Activated CD4-positive, alpha-beta T cell treated with anti-CD3 and anti-CD28 coated beads for 36 hours (primary cell): ENCODE data around the gene MYLK4. TPM values are rescaled to one million over a fixed set of nuclear protein-coding genes. Genes with fewer than 3 reads are reported as not detected.

ENCODE experiments used
- ATAC-seq: fragments of 200-7000 bp; cut with Tn5 transposase; one replicate; pipeline ENCODE4 v1.10.0; 2021; ENCODE audit warnings: mild to moderate bottlenecking, moderate library complexity
- CTCF ChIA-PET: fragments of 350-600 bp; sonication (Branson Sonifier 250); formaldehyde crosslinking; loops from one replicate; lab custom pipeline; 2021; ENCODE audit warnings: antibody characterized with exemption; lab: Charles Lee
- POLR2A ChIA-PET: fragments of 350-600 bp; sonication (Branson Sonifier 250); formaldehyde crosslinking; loops from one replicate; lab custom pipeline; 2021; ENCODE audit warnings: antibody characterized with exemption, inconsistent platforms; lab: Charles Lee
- DNase-seq: peaks from one replicate; pipeline ENCODE4 v3.0.0-alpha.2; 2020
- H3K27ac Mint-ChIP-seq: one replicate; pipeline ENCODE4 v1.8.0; 2021; ENCODE audit warnings: mixed read lengths
- H3K27me3 Mint-ChIP-seq: one replicate; pipeline ENCODE4 v1.8.0; 2021; ENCODE audit warnings: mixed read lengths
- H3K36me3 Mint-ChIP-seq: one replicate; pipeline ENCODE4 v1.8.0; 2021; ENCODE audit warnings: low read depth, mixed read lengths
- H3K4me1 Mint-ChIP-seq: one replicate; pipeline ENCODE4 v1.8.0; 2021; ENCODE audit warnings: mixed read lengths
- H3K4me3 Mint-ChIP-seq: one replicate; pipeline ENCODE4 v1.8.0; 2021; ENCODE audit warnings: mild to moderate bottlenecking, moderate library complexity, mixed read lengths
- H3K9me3 Mint-ChIP-seq: one replicate; pipeline ENCODE4 v1.8.0; 2021; ENCODE audit warnings: low read depth, mixed read lengths
- intact Hi-C, 2 experiments: fragments of 100-400 bp; cut with DNase I in 1 of 2; cut with micrococcal nuclease in 1 of 2; formaldehyde crosslinking; loops; one replicate each; pipeline versions ENCODE4 v1.14.2 to v1.15.1; 2022 to 2024; cut with DNase I, micrococcal nuclease
- total RNA-seq, 2 experiments: library from RNA; stranded (reverse); gene quantifications; one replicate each; pipeline ENCODE4 v1.2.3, GENCODE V29; 2021

Gene MYLK4
- total RNA-seq, 2 experiments from 2014 or later: 0.12 to 0.16 TPM

DNA sequence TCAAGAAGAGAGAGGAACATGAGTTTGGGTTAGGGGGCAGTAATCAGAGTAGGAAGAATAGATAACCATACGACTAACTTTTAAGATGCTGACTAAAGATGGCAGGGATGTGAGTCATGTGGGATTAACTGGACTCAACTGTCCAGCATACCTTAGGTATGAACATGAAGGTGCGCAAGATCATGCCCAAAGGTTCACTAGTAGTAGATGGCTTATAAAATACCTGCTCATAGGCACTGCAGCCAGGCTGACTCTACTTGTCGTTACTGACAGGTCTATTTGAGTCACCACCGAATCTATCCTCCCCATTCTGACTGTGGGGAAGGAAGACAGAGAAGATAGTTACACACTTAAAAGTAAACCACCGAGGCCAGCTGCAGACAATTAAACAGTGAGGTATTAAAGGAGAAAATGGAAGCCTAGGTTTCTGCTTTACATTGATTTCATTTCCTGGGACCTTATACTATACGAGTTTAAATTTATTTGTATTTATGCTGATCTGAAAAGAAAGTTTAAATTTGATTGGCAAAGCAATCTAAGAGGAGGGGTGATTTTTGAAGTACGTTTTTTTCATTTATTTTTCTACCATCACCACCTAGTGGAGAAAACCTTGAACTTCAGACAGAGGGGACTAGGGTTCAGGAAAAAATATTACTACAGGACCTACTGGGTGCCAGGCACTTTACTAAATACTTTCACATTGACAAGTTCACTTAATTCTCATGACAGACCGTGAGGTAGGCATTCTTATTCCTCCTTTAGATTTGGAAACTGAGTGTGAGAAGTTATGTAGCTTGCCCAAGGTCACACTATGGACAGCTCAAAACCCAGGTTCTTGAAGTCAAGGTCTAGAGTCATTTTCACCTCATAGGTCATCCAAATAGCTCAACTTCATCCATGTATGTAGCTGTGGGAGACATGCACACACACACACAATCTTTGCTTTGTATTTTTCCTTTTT, 10.4 kb upstream of the MYLK4 start:
- intact Hi-C loops: loop anchor here (1.0 to 5.0 kb wide), 3 partner anchors 11 to 1154 kb away; partner anchors contain the start of genes FOXC1 (in 1 of the 2) and MYLK4 (in 1 of the 2)
- H3K27me3 Mint-ChIP-seq: no peaks in the 10 kb centered on the region
- DNase-seq: peak; percentile 51
- H3K9me3 Mint-ChIP-seq: no peaks in the 10 kb centered on the region
- H3K36me3 Mint-ChIP-seq: no peaks in the 10 kb centered on the region
- peak overlapping the region; percentile 49 for H3K4me3 Mint-ChIP-seq
- H3K27ac Mint-ChIP-seq: peak overlapping the region; percentile 60
- peaks cover 22% of the 10 kb centered on the region for H3K4me1 Mint-ChIP-seq
- ChIA-PET CTCF (interaction anchor here (0.6 to 6.5 kb wide), 9 partner anchors 8 to 1155 kb away, joined by 3 to 71 read pairs (median 3); partner anchors contain the start of gene MYLK4), POLR2A (no interaction called here)
- no peak for ATAC-seq

- intact Hi-C loops: no loop called here
- ChIA-PET CTCF (interaction anchor here (0.8 to 6.5 kb wide), 5 partner anchors 9 to 193 kb away, joined by 3 to 71 read pairs (median 4); partner anchors contain the start of gene MYLK4), POLR2A (no interaction called here)
- H3K27me3 Mint-ChIP-seq: no peaks in the 10 kb centered on the region
- no peak for ATAC-seq
- H3K4me3 Mint-ChIP-seq: no peak overlapping the region
- no peaks in the 10 kb centered on the region for H3K36me3 Mint-ChIP-seq
- no peaks in the 10 kb centered on the region for H3K9me3 Mint-ChIP-seq
- no peak overlapping the region for H3K27ac Mint-ChIP-seq
- H3K4me1 Mint-ChIP-seq: peaks cover 15% of the 10 kb centered on the region
- no peak for DNase-seq
Measured at GRCh38 chr6:2758980-2759379, 8.3 kb upstream of the MYLK4 start.

GRCh38 chr6:2756687-2757224, 6.0 kb upstream of the MYLK4 start:
- H3K4me1 Mint-ChIP-seq: peaks cover 7% of the 10 kb centered on the region
- POLR2A ChIA-PET: no interaction called here
- H3K4me3 Mint-ChIP-seq: no peak overlapping the region
- CTCF ChIA-PET: interaction anchor here (0.6 to 1.5 kb wide), 4 partner anchors 18 to 711 kb away, joined by 3 to 4 read pairs (median 3); no protein-coding TSS in a partner anchor
- H3K9me3 Mint-ChIP-seq: no peaks in the 10 kb centered on the region
- ATAC-seq: no peak
- no peak for DNase-seq
- H3K27me3 Mint-ChIP-seq: peaks cover 3% of the 10 kb centered on the region
- no peaks in the 10 kb centered on the region for H3K36me3 Mint-ChIP-seq
- H3K27ac Mint-ChIP-seq: no peak overlapping the region
- intact Hi-C loops: no loop called here

- H3K9me3 Mint-ChIP-seq: no peaks in the 10 kb centered on the region
- ChIA-PET POLR2A (no interaction called here), CTCF (interaction anchor here (0.7 to 1.5 kb wide), 3 partner anchors 18 to 710 kb away, joined by 3 to 4 read pairs (median 3); no protein-coding TSS in a partner anchor)
- H3K4me1 Mint-ChIP-seq: peaks cover 7% of the 10 kb centered on the region
- no peak for DNase-seq
- no peak overlapping the region for H3K27ac Mint-ChIP-seq
- no peak overlapping the region for H3K4me3 Mint-ChIP-seq
- H3K27me3 Mint-ChIP-seq: peaks cover 3% of the 10 kb centered on the region
- no peaks in the 10 kb centered on the region for H3K36me3 Mint-ChIP-seq
- intact Hi-C loops: no loop called here
- no peak for ATAC-seq
Measured at GRCh38 chr6:2756241-2756640, 5.5 kb upstream of the MYLK4 start.

DNA sequence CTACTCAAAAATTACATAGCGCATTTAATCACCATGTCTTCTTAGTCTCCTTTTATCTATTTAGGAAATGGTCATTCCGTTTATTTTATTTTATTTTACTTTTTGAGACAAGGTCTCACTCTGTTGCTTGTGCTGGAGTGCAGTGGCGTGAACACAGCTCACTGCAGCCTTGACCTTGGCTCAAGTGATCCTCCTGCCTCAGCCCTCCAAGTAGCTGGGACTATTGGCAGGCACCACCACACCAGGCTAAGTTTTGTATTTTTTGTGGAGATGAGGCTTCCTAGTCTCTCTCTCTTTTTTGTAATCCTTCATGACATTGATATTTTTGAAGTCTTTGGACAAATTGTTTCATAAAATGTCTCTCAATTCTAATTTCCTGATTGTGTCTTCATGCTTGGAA, 4.7 kb upstream of the MYLK4 start:
- CTCF ChIA-PET: interaction anchor here (1.0 kb wide), 1 partner anchor 17 kb away, joined by 4 read pairs; no protein-coding TSS in a partner anchor
- POLR2A ChIA-PET: no interaction called here
- intact Hi-C loops: no loop called here

GRCh38 chr6:2754911-2755310, 4.2 kb upstream of the MYLK4 start:
- no peak for ATAC-seq
- intact Hi-C loops: loop anchor here in 1 of 2 experiments (5.0 kb wide), 1 partner anchor 1158 kb away; no protein-coding TSS in a partner anchor
- no peaks in the 10 kb centered on the region for H3K36me3 Mint-ChIP-seq
- H3K27ac Mint-ChIP-seq: no peak overlapping the region
- ChIA-PET CTCF (interaction anchor here (1.0 kb wide), 1 partner anchor 17 kb away, joined by 4 read pairs; no protein-coding TSS in a partner anchor), POLR2A (no interaction called here)
- H3K4me3 Mint-ChIP-seq: no peak overlapping the region
- H3K9me3 Mint-ChIP-seq: no peaks in the 10 kb centered on the region
- DNase-seq: no peak
- peaks cover 8% of the 10 kb centered on the region for H3K27me3 Mint-ChIP-seq
- peaks cover under 1% of the 10 kb centered on the region for H3K4me1 Mint-ChIP-seq

More for the DNA sequence above, 4.7 kb upstream of the MYLK4 start:
- Mint-ChIP-seq H3K4me3 (no peak overlapping the region), H3K27ac (no peak overlapping the region), H3K36me3 (no peaks in the 10 kb centered on the region), H3K4me1 (no peaks in the 10 kb centered on the region), H3K9me3 (no peaks in the 10 kb centered on the region), H3K27me3 (peaks cover 8% of the 10 kb centered on the region)
- ATAC-seq (no peak), DNase-seq (no peak)

GRCh38 chr6:2754393-2754792, 3.7 kb upstream of the MYLK4 start:
- POLR2A ChIA-PET: no interaction called here
- intact Hi-C loops: loop anchor here in 1 of 2 experiments (5.0 kb wide), 1 partner anchor 1157 kb away; no protein-coding TSS in a partner anchor
- no peak overlapping the region for H3K27ac Mint-ChIP-seq
- H3K4me1 Mint-ChIP-seq: peaks cover 3% of the 10 kb centered on the region
- CTCF ChIA-PET: interaction anchor here (1.0 kb wide), 1 partner anchor 16 kb away, joined by 4 read pairs; no protein-coding TSS in a partner anchor
- no peaks in the 10 kb centered on the region for H3K36me3 Mint-ChIP-seq
- H3K4me3 Mint-ChIP-seq: no peak overlapping the region
- peaks cover 8% of the 10 kb centered on the region for H3K27me3 Mint-ChIP-seq
- DNase-seq (no peak), ATAC-seq (no peak)
- H3K9me3 Mint-ChIP-seq: no peaks in the 10 kb centered on the region

GRCh38 chr6:2753743-2754142, 3.0 kb upstream of the MYLK4 start:
- no peak overlapping the region for H3K27ac Mint-ChIP-seq
- peaks cover 8% of the 10 kb centered on the region for H3K27me3 Mint-ChIP-seq
- POLR2A ChIA-PET: no interaction called here
- CTCF ChIA-PET: interaction anchor here (0.6 to 1.6 kb wide), 3 partner anchors 16 to 317 kb away, joined by 3 to 5 read pairs (median 3); no protein-coding TSS in a partner anchor
- no peak for DNase-seq
- intact Hi-C loops: loop anchor here in 1 of 2 experiments (5.0 kb wide), 1 partner anchor 1156 kb away; no protein-coding TSS in a partner anchor
- no peak overlapping the region for H3K4me3 Mint-ChIP-seq
- no peaks in the 10 kb centered on the region for H3K36me3 Mint-ChIP-seq
- H3K9me3 Mint-ChIP-seq: no peaks in the 10 kb centered on the region
- no peak for ATAC-seq
- H3K4me1 Mint-ChIP-seq: peaks cover 3% of the 10 kb centered on the region

DNA sequence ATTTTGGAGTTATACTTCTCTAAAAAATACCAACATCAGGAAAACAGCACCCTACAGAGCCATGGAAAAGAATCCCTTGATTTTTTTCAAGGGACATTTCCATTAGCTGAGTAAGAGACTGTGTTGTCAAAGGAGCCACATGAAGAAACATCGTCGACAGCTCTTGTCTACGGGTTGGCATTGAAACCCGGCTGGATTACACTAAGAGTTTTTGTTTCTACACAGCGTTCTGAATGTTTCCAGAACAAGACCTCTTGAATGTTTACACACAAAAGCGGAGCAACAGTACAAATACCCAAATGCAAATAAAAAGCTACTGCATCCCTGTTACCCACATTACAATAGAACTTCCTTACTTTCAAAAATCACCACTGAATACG, 2.4 kb upstream of the MYLK4 start:
- intact Hi-C loops: loop anchor here in 1 of 2 experiments (5.0 kb wide), 1 partner anchor 1156 kb away; no protein-coding TSS in a partner anchor
- ChIA-PET POLR2A (no interaction called here), CTCF (interaction anchor here (0.6 to 1.6 kb wide), 5 partner anchors 10 to 316 kb away, joined by 3 to 5 read pairs (median 3); no protein-coding TSS in a partner anchor)
- no peak overlapping the region for H3K4me3 Mint-ChIP-seq
- H3K4me1 Mint-ChIP-seq: peaks cover 3% of the 10 kb centered on the region
- no peak overlapping the region for H3K27ac Mint-ChIP-seq
- no peaks in the 10 kb centered on the region for H3K36me3 Mint-ChIP-seq
- DNase-seq (no peak), ATAC-seq (no peak)
- H3K27me3 Mint-ChIP-seq: peaks cover 8% of the 10 kb centered on the region
- no peaks in the 10 kb centered on the region for H3K9me3 Mint-ChIP-seq

- ChIA-PET CTCF (interaction anchor here (0.6 to 4.3 kb wide), 6 partner anchors 9 to 307 kb away, joined by 3 to 71 read pairs (median 4); no protein-coding TSS in a partner anchor), POLR2A (no interaction called here)
- Mint-ChIP-seq H3K9me3 (no peaks in the 10 kb centered on the region), H3K27me3 (peaks cover 8% of the 10 kb centered on the region), H3K36me3 (no peaks in the 10 kb centered on the region), H3K27ac (no peak overlapping the region), H3K4me3 (no peak overlapping the region), H3K4me1 (peaks cover 3% of the 10 kb centered on the region)
- intact Hi-C loops: loop anchor here in 1 of 2 experiments (5.0 kb wide), 1 partner anchor 1155 kb away; no protein-coding TSS in a partner anchor
- ATAC-seq (no peak), DNase-seq (no peak)
Measured at GRCh38 chr6:2752477-2753109, 1.9 kb upstream of the MYLK4 start.
